Naive B cell (primary cell): Measurements from ENCODE around the gene CPPED1. TPM values are rescaled to one million over a fixed set of nuclear protein-coding genes. Genes with fewer than 3 reads are reported as not detected.
"Not testable (repeated sequence)": the region's sequence is repeated elsewhere in the genome, so short reads cannot be mapped to it uniquely, and the experiment has no call there.

ENCODE experiments used
- ATAC-seq, 2 donors: fragments of 150-1000 bp; cut with Tn5 transposase; 2 replicates each; pipeline ENCODE4 v1.10.0; 2021; ENCODE audit warnings: low read depth in 2 of 2, mild to moderate bottlenecking in 2 of 2, moderate library complexity in 2 of 2
- DNase-seq: peaks from one replicate; pipeline ENCODE4 v3.0.0; 2022
- H3K27ac Mint-ChIP-seq, 6 donors: one replicate each; pipeline ENCODE4 v1.8.0; 2020 to 2022; ENCODE audit warnings: mild to moderate bottlenecking in 6 of 6, mixed read lengths in 6 of 6, moderate library complexity in 5 of 6, inconsistent platforms in 2 of 6
- H3K27me3 Mint-ChIP-seq, 3 donors: one replicate each; pipeline ENCODE4 v1.8.0; 2021 to 2022; ENCODE audit warnings: mixed read lengths in 3 of 3, mild to moderate bottlenecking in 1 of 3
- H3K36me3 Mint-ChIP-seq, 2 donors: one replicate each; pipeline ENCODE4 v1.8.0; 2020 to 2022; ENCODE audit warnings: mixed read lengths in 2 of 2, inconsistent platforms in 1 of 2, mild to moderate bottlenecking in 1 of 2
- H3K4me1 Mint-ChIP-seq, 3 donors: one replicate each; pipeline ENCODE4 v1.8.0; 2020 to 2022; ENCODE audit warnings: mixed read lengths in 3 of 3, inconsistent platforms in 1 of 3, mild to moderate bottlenecking in 1 of 3, moderate library complexity in 1 of 3
- H3K4me3 Mint-ChIP-seq, 8 donors: one replicate each; pipeline ENCODE4 v1.8.0; 2020 to 2022; ENCODE audit warnings: mild to moderate bottlenecking in 8 of 8, mixed read lengths in 8 of 8, moderate library complexity in 8 of 8, inconsistent platforms in 2 of 8
- H3K9me3 Mint-ChIP-seq, 7 donors: one replicate each; pipeline ENCODE4 v1.8.0; 2020 to 2022; ENCODE audit warnings: mixed read lengths in 7 of 7, mild to moderate bottlenecking in 5 of 7, inconsistent platforms in 2 of 7, moderate library complexity in 1 of 7
- polyA plus RNA-seq, 6 donors: library from polyadenylated mRNA; unstranded; fragments of 300-500 nt; fragmentation: Illumina TruSeq; gene quantifications; one replicate each; pipeline ENCODE4 v1.2.3, GENCODE V29; 2021; ENCODE audit warnings: low read depth in 6 of 6

The CPPED1 gene
- polyA plus RNA-seq, 6 donors from 2014 or later, result 1.9 to 9.1 (median 8.2) TPM

- peaks cover 13 to 22% (median 20%) of the 10 kb centered on the region in 3 donors for H3K4me1 Mint-ChIP-seq
- peaks cover 2 to 3% of the 10 kb centered on the region in 2 donors for H3K36me3 Mint-ChIP-seq
- no peak overlapping the region for H3K4me3 Mint-ChIP-seq
- DNase-seq (no peak), ATAC-seq (no peak)
- peaks cover 0 to 7% (median 0%) of the 10 kb centered on the region in 3 donors for H3K27me3 Mint-ChIP-seq
- no peak overlapping the region for H3K27ac Mint-ChIP-seq
- H3K9me3 Mint-ChIP-seq, result peaks cover 0 to 5% (median 2%) of the 10 kb centered on the region in 7 donors
Measured at GRCh38 chr16:12798171-12798570, 5.5 kb downstream of the CPPED1 start.

DNA sequence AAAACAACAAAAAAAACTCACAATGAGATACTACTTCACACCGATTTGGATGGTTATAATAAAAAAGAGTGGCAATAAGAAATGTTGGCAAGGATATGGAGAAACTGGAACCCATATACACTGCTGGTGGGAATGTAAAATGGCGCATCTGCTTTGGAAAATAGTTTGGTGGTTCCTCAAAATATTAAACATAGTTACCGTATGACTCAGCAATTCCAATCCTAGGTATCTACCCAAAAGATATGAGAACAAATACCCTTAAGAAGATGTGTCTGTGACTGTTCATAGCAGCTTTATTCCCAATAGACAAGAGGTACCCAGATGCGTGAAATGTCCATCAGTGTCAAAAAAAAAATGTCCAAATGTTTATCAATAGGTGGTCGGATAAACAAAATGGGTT, 7.2 kb downstream of the CPPED1 start:
- Mint-ChIP-seq H3K27ac (no peak overlapping the region), H3K27me3 (peaks cover 0 to 9% (median 0%) of the 10 kb centered on the region in 3 donors), H3K9me3 (peaks cover 0 to 8% (median 3%) of the 10 kb centered on the region in 7 donors), H3K4me1 (peaks cover 3 to 8% (median 5%) of the 10 kb centered on the region in 3 donors), H3K36me3 (peaks cover 7 to 14% of the 10 kb centered on the region in 2 donors), H3K4me3 (no peak overlapping the region)
- no peak for DNase-seq
- no peak for ATAC-seq

DNA sequence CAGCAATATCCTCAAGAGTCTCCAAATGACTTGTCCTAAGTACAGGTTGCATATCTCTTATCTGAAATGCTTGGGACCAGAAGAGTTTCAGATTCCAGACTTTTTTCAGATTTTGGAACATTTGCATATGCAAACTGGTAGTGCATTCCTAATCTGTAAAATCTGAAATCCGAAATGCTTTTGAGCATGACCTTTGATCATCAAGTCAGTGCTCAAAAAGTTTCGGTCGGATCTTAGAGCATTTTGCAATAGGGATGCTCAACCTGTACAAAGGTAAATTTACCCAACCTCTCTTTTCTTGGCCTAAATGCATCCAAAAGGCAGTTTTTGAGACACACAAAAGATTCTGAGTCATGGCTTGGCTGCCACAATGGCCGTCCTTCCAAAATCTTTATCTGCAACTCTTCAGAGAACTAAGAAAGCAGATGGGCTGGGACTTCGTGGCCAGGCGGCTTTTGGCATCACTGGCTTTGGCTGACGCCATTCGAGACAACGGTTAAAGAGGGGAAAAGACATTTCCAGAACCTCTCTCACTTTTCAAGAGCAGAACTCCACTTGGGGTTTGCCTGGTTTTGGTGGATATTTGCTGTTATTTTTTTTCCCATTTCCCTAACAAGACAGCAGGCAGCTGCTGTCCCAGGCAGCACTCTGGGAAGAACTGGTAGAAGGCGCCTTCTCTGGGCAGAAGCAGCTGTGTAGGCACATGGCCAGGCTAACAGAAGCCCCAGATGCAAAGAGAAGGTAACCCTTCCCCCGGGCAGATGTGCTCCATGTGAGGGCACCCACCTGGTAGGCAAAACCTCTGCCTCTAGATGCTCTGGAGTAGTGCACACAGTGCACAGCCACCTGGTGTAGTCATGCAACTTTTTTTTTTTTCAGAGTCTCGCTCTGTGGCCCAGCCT, 8.9 kb downstream of the CPPED1 start:
- ATAC-seq (no peak), DNase-seq (no peak)
- Mint-ChIP-seq H3K27me3 (peaks cover 0 to 5% (median 0%) of the 10 kb centered on the region in 3 donors), H3K4me3 (no peak overlapping the region), H3K27ac (no peak overlapping the region), H3K36me3 (peaks cover 7 to 17% of the 10 kb centered on the region in 2 donors), H3K9me3 (peaks cover 0 to 8% (median 3%) of the 10 kb centered on the region in 7 donors), H3K4me1 (peaks cover 0 to 12% (median 0%) of the 10 kb centered on the region in 3 donors)

GRCh38 chr16:12793865-12794240, 9.8 kb downstream of the CPPED1 start:
- H3K27me3 Mint-ChIP-seq, result peaks cover 0 to 5% (median 0%) of the 10 kb centered on the region in 3 donors
- no peak for DNase-seq
- no peak for ATAC-seq
- H3K9me3 Mint-ChIP-seq, result peaks cover 0 to 8% (median 3%) of the 10 kb centered on the region in 7 donors
- H3K4me1 Mint-ChIP-seq, result peaks cover 0 to 12% (median 0%) of the 10 kb centered on the region in 3 donors
- H3K27ac Mint-ChIP-seq, result no peak overlapping the region
- H3K36me3 Mint-ChIP-seq, result peaks cover 7 to 17% of the 10 kb centered on the region in 2 donors
- H3K4me3 Mint-ChIP-seq, result no peak overlapping the region

- H3K36me3 Mint-ChIP-seq, result peaks cover 8 to 17% of the 10 kb centered on the region in 2 donors
- no peak for DNase-seq
- peaks cover 0 to 12% (median 0%) of the 10 kb centered on the region in 3 donors for H3K4me1 Mint-ChIP-seq
- peaks cover 0 to 8% (median 3%) of the 10 kb centered on the region in 7 donors for H3K9me3 Mint-ChIP-seq
- no peak for ATAC-seq
- no peak overlapping the region for H3K27ac Mint-ChIP-seq
- H3K4me3 Mint-ChIP-seq, result no peak overlapping the region
- peaks cover 0 to 5% (median 0%) of the 10 kb centered on the region in 3 donors for H3K27me3 Mint-ChIP-seq
Measured at GRCh38 chr16:12793120-12793864, 10.4 kb downstream of the CPPED1 start.

GRCh38 chr16:12792528-12792927, 11.2 kb downstream of the CPPED1 start:
- peaks cover 0 to 12% (median 0%) of the 10 kb centered on the region in 3 donors for H3K4me1 Mint-ChIP-seq
- H3K36me3 Mint-ChIP-seq, result peaks cover 11 to 17% of the 10 kb centered on the region in 2 donors
- H3K9me3 Mint-ChIP-seq, ATAC-seq, H3K27ac Mint-ChIP-seq, H3K4me3 Mint-ChIP-seq, H3K27me3 Mint-ChIP-seq, DNase-seq: not testable (repeated sequence)

- H3K27ac Mint-ChIP-seq, result peak overlapping the region in 1 of 6 donors; percentile 17
- H3K9me3 Mint-ChIP-seq, result peaks cover 0 to 8% (median 4%) of the 10 kb centered on the region in 7 donors
- no peak overlapping the region for H3K4me3 Mint-ChIP-seq
- peaks cover 11 to 17% of the 10 kb centered on the region in 2 donors for H3K36me3 Mint-ChIP-seq
- H3K27me3 Mint-ChIP-seq, result peaks cover 0 to 5% (median 0%) of the 10 kb centered on the region in 3 donors
- no peak for DNase-seq
- ATAC-seq, result no peak
- peaks cover 0 to 12% (median 0%) of the 10 kb centered on the region in 3 donors for H3K4me1 Mint-ChIP-seq
Measured at GRCh38 chr16:12791340-12791739, 12.3 kb downstream of the CPPED1 start.

GRCh38 chr16:12788758-12789157, 14.9 kb downstream of the CPPED1 start:
- ATAC-seq (no peak), DNase-seq (no peak)
- Mint-ChIP-seq H3K27ac (no peak overlapping the region), H3K4me3 (no peak overlapping the region), H3K36me3 (peaks cover 11 to 17% of the 10 kb centered on the region in 2 donors), H3K27me3 (peaks cover 0 to 5% (median 0%) of the 10 kb centered on the region in 3 donors), H3K4me1 (peaks cover 0 to 12% (median 0%) of the 10 kb centered on the region in 3 donors), H3K9me3 (peaks cover 0 to 10% (median 5%) of the 10 kb centered on the region in 7 donors)

DNA sequence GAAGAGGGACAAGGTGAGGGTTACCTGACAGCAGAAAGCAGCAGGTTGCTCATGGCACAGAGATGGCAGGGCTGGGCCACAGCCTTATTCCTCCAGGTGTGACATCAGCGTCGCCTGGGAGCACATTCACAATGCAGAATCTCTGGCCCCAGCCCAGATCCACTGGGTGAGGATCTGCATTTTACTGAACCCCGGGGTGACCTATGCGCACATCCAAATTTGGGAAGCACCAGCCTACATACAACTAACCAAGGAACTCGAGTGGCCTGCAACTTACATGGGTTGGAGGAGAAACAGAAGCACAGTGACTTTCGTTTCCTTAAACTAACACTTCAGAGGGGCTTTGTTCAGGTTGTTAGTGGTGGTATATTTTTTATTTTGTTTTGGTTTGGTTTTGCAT, 17.6 kb downstream of the CPPED1 start:
- Mint-ChIP-seq H3K27ac (no peak overlapping the region), H3K4me1 (peaks cover 0 to under 1% (median 0%) of the 10 kb centered on the region in 3 donors), H3K36me3 (peaks cover 4 to 8% of the 10 kb centered on the region in 2 donors)

GRCh38 chr16:12784076-12784475, 19.6 kb downstream of the CPPED1 start:
- H3K27me3 Mint-ChIP-seq, result no peaks in the 10 kb centered on the region
- peaks cover 10 to 23% of the 10 kb centered on the region in 2 donors for H3K36me3 Mint-ChIP-seq
- no peak for DNase-seq
- no peak overlapping the region for H3K27ac Mint-ChIP-seq
- H3K4me1 Mint-ChIP-seq, result no peaks in the 10 kb centered on the region
- no peak for ATAC-seq
- no peak overlapping the region for H3K4me3 Mint-ChIP-seq
- H3K9me3 Mint-ChIP-seq, result peaks cover 0 to 14% (median 3%) of the 10 kb centered on the region in 7 donors

More for the DNA sequence above, 17.6 kb downstream of the CPPED1 start:
- H3K9me3 Mint-ChIP-seq, result peaks cover 0 to 14% (median 3%) of the 10 kb centered on the region in 7 donors
- no peak overlapping the region for H3K4me3 Mint-ChIP-seq
- DNase-seq, result no peak
- no peak for ATAC-seq
- no peaks in the 10 kb centered on the region for H3K27me3 Mint-ChIP-seq

- ATAC-seq (no peak), DNase-seq (no peak)
- Mint-ChIP-seq H3K27me3 (no peaks in the 10 kb centered on the region), H3K27ac (peak overlapping the region in 1 of 6 donors; percentile 75), H3K9me3 (peaks cover 0 to 10% (median 3%) of the 10 kb centered on the region in 7 donors), H3K4me3 (no peak overlapping the region), H3K36me3 (peaks cover 6 to 23% of the 10 kb centered on the region in 2 donors), H3K4me1 (no peaks in the 10 kb centered on the region)
Measured at GRCh38 chr16:12781777-12782176, 21.9 kb downstream of the CPPED1 start.

DNA sequence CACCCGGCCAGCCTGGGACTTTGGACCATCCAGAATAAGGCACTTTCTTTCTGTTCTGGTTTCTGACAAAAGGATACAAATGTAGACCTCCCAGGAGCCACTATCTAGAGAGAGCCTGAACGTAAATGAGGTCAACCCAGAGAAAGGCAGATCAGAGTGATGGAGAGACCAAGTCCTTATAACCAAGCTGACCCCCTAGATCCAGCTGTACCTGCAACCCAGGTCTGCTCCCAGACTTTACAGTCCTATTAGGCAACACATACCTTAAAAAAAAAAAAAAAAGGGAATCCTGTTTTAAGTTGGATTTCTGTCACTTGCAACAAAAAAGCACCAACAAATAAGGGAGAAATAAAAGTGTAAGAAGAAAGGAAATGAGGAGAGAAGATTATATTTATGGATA, 23.2 kb downstream of the CPPED1 start:
- Mint-ChIP-seq H3K27ac (peak overlapping the region in 1 of 6 donors; percentile 47), H3K27me3 (no peaks in the 10 kb centered on the region), H3K4me3 (no peak overlapping the region), H3K4me1 (no peaks in the 10 kb centered on the region), H3K36me3 (peaks cover 15 to 24% of the 10 kb centered on the region in 2 donors), H3K9me3 (peaks cover 0 to 15% (median 3%) of the 10 kb centered on the region in 7 donors)
- ATAC-seq (no peak), DNase-seq (no peak)

GRCh38 chr16:12778726-12779125, 25.0 kb downstream of the CPPED1 start:
- ATAC-seq (no peak), DNase-seq (no peak)
- Mint-ChIP-seq H3K4me3 (no peak overlapping the region), H3K9me3 (peaks cover 0 to 10% (median 2%) of the 10 kb centered on the region in 7 donors), H3K36me3 (peaks cover 20 to 37% of the 10 kb centered on the region in 2 donors), H3K4me1 (no peaks in the 10 kb centered on the region), H3K27ac (no peak overlapping the region), H3K27me3 (no peaks in the 10 kb centered on the region)
